Suppressor macrophage treated with lipopolysaccharide for 1 hour (primary cell): ENCODE measurements around the gene FRMD4B.

Experiments
- DNase-seq, 3 donors: peaks; one replicate each; pipeline ENCODE4 v3.0.0-alpha.2; 2020 to 2022

The FRMD4B gene

DNA sequence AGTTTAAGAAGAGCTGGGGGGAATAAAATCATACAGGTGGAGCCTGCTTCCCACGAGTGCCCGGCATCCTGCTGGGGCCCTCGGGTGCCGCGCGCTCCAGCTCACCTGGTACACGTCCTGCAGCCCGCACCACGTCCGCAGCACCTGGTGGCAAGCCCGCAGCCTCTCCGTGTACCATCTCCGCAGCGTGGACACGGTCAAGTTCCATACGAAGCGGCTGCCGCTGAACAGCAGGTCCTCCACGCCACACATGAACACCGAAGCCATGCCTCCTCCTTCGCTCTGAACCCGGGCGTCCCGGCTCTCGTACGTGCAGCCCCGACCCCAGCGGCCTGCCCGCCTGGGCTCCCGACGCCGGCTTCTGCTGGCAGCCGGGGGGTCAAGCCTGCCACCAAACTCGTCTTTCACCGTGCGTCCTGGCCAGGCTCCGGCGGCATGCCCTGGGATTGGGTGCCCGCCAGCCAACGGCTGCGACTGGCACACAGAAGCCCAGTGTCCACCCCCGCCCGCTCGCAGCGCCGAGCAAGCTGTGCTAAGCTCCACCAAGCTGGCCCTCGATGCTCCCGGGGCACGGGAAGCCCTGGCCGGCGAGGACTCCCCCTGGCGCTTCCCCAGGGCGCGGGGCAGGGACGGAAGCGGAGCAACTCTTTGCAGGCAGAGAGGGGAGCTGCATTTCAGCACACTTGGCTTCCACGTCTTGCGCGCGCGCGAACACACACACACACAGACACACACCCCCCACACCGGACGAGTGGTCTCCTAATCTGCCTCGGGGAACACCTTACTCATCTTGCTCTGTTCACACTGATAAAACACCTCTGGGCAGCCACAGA, at the start of gene FRMD4B:
Gene FRMD4B, minus strand, starts transcription at position 366 of the 833 bp plus-strand sequence. Its CDS starts 99 bp downstream, at position 267.
- peak; percentile 82 to 91 (median 84) for DNase-seq

DNA sequence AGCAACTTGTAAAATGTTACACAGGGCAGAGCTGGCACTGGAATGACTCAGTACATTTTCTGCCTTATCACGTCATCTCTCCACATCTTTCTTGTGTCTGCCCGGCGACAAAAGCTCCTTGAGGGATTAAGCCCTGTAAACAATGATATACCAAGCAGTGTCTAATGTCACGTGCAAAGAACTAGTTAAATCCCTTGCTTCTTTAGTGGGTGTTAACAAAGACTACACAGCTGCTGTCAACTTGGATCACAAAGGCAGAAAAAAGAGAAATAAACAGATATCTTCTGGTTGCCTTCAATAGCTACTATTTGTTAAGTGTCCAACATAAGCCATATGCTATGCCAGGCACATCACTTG, 48.1 kb upstream of the FRMD4B start:
- DNase-seq = peak; percentile 60 to 82 (median 76)

GRCh38 chr3:69433121-69433968, 47.5 kb upstream of the FRMD4B start:
- peak in 1 of 3 donors; percentile 25 for DNase-seq

GRCh38 chr3:69428657-69429255, 42.9 kb upstream of the FRMD4B start:
- no peak for DNase-seq

DNA sequence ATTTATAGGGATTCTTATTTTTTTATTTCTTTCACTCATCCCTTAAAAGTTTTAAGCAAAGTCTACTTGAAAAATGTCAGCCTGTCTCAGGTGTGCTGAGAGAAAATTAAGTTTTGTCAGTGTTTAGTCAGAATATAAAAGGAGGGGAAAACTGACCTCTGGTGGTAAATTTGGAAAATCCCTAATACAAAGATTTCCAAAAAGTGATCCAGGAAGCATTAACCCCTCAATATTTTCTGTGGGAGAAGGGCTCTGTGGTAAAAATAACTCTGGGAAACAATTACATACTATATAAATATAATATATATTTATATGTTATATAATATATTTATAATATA, 41.0 kb upstream of the FRMD4B start:
- DNase-seq = no peak

- DNase-seq = no peak
These were observed 40.5 kb upstream of the FRMD4B start for GRCh38 chr3:69426291-69426966.

DNA sequence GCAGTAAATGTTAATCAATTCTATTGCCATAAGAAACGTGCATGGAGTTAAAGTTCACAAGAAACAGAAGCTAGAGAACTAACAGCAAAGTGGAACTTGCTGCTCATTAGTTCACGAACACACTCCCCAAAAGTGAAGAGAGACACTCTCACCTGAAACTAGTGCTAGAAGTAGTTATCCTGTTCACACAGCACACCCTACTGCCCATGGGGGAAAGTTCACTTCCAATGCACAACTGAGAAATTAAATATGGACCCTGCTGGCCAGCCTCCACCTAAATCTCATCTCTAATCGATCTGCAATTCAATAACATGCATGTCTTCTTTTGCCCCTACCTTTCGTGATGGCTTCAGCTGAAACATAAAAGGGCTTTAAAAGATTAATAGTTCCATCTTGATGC, 39.4 kb upstream of the FRMD4B start:
- DNase-seq = peak in 1 of 3 donors; percentile 30

DNA sequence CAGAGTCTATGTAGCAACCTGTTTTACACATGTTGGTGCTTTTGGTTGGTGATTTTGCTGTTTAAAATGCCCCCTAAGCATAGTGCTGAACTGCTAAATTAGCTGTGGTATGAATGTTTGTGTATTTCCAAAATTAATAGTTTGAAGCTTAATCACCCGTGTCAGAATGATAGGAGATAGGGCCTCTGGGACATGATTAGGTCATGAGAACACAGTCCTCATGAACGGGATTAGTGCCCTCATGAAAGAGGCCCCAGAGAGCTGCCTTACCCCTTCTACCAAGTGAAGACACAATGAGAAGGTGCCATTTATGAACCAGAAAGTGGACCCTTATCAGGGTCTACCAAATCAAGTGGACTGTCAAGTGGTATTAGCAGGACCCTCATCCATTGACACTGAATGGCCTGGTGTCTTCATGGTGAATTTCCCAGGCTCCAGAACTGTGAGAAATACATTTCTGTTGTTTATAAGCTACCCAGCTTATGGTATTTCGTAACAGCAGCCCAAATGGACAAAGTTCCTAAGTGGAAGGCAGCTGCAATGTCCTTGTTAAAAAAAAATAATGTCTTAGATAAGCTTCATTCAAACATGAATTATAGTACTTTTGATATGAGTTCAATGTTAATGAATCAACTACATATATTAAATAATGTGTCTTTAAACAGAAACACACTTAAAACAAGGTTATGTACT, 37.7 kb upstream of the FRMD4B start:
- DNase-seq = no peak

- DNase-seq = no peak
These were observed 36.9 kb upstream of the FRMD4B start for GRCh38 chr3:69422751-69423150.

- DNase-seq = peak; percentile 76 to 89 (median 83)
These were observed 35.1 kb upstream of the FRMD4B start for GRCh38 chr3:69420781-69421520.

DNA sequence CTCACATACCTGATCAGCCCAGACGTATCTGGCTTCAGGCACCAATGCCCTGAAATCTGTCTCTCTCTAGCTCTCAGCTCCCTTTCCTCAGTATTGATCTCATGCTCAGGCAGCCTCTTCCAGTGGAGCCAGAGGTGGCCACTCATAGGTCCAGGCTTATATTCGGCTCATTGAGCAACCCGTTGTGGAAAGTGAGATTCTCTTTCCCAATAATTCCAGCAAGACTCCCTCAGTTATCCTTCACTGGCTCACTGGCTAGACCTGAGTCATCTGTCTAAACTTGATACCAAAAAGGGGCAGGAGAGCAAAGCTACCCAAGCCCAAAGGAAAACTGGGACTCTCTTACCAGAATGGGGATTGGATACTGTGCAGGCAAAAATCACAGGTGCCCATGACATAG, 33.4 kb upstream of the FRMD4B start:
- DNase-seq = no peak

DNA sequence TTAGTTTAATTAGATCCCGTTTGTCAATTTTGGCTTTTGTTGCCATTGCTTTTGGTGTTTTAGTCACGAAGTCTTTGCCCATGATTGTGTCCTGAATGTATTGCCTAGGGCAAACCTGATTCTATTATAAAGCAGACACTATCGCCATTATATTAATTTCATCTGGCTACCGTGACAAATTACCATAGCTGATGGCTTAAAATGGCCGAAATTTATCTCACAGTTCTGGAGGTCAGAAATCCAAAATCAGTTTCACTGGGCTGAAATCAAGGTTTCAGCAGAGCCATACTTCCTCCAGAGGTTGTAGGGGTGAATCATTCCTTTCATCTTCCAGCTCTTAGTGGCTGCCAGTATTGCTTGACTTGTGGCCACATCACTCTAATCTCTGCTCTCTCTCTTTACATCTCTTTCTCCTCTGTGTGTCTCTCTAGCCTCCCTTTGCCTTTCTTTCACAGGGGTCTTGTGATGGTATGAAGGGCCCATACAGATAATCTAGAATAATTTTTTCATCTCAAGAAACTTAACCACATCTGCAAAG, 31.7 kb upstream of the FRMD4B start:
- no peak for DNase-seq

DNA sequence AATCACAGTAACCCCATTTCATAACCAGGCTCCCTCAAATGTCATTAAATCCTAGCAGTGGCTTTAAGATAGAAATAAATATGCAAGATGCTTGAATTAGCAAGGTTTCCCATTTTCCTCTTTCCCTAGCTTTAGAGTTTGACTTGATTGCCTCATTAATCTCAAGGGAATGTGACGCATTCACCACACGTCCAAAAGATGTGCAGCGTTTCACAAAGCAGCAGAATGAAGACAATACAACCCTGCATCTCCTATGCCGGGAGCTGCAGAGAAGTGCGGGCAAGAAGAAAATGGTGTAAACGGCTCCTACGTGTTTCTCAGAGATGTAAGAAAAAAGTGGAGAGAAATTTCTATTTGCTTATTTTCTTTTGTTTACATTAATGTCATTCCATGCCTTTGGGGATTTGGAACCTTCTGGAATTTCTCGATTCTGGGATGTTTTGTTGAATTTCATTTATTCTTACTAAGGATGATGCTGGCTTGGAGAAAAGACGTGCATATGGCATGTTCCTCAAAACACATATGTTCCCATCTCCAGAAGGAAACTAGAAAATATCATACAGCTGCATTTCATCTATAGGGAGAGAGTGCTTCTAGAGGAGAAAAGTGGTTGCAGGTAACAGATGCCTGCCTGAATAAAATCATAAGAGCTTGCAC, 27.8 kb upstream of the FRMD4B start:
- no peak for DNase-seq

GRCh38 chr3:69411346-69411745, 25.5 kb upstream of the FRMD4B start:
- DNase-seq = peak in 1 of 3 donors; percentile 52

GRCh38 chr3:69410301-69410700, 24.4 kb upstream of the FRMD4B start:
- peak; percentile 70 to 80 (median 76) for DNase-seq

GRCh38 chr3:69409831-69410230, 23.9 kb upstream of the FRMD4B start:
- no peak for DNase-seq

GRCh38 chr3:69409011-69409410, 23.1 kb upstream of the FRMD4B start:
- DNase-seq = peak; percentile 45 to 70 (median 54)

DNA sequence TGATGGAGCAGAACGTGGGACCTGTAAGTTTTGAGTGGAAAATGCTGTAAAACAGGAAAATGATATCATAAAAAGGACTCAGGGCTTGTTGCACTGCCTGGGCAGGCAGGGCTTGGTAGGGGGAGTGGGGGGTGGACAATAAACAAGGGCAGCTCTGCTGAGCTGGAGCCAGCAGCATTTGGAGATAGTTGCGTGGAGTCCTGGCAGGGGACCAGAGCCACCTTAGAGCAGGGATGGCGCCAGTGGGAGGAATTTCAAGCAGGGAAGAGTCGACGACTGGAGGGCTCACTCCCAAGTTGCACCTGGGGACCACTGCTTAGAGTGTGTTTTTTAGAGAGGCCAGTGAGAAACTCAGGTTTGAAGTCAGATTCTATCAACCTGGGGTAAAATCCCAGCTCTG, 22.7 kb upstream of the FRMD4B start:
- DNase-seq = no peak

DNA sequence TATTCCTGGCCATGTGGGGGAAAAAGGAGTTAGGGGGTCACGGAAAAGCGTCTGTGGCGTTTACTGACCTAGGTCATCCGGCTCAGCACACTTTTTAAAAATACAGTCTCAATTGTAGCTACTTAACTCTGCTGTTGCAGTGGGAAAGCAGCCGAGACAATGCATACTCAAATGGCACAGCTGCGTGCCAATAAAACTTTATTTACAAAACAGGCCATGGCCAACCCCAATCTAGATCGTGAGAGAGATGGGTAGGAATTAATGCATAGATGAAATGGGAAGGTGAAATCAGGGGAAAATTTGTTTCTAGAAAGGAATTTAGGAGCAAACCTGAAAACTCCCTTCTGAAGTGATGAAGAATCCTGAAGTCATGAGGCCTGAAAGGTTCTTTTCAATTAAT, 22.0 kb upstream of the FRMD4B start:
- DNase-seq = no peak

GRCh38 chr3:69406163-69406562, 20.3 kb upstream of the FRMD4B start:
- no peak for DNase-seq

DNA sequence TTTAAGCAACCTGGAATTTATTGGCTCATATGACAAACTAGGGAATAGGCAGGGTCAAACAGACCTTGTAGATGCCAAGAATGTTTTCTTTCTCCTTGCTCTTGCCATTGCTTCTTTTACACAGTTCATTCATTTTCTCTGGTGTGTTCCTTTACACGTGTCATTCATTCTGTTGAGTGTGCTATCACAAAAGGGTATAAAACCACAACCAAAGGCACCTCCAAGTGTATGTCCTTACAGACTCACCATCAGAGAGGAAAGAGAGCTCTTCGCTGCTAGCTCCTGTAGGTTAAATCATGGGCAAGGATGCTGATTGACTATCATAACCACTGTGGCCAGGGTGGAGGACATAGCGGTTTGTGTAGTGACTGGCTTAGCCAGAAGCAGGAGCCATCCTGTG, 19.2 kb upstream of the FRMD4B start:
- no peak for DNase-seq
